ENCODE results near the gene SLC6A15. TPM values are rescaled to one million over a fixed set of nuclear protein-coding genes. Genes with fewer than 3 reads are reported as not detected.

The SLC6A15 gene
- total RNA-seq, 4 donors from 2014 or later = 0.40 to 1.3 (median 0.83) TPM

DNA sequence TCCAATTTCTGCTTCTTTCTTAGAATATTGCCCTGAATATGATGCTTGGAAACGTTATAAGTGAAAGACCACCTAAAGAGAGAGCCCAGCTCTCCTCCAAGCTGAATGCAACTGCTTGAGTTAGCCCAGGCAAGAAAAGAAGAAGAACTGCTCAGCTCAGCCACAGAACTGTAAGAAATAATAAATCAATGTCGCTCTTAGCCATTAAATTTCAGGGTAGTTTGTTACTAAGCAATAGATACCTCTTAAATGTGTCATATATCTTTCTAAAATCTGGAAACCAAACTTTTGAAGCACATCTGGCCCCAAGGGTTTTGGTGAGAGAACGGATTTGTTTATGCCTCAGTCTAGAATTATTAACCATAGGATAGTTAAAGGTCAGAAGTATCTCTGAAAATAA lies 50.4 kb downstream of the SLC6A15 start:
- no peak for DNase-seq (ENCODE audit: extremely low spot score)
- TF ChIP-seq POLR2AphosphoS5 (IDR thresholded peaks at IDR 0.05) (no peak), EP300 (IDR thresholded peaks at IDR 0.05) (no peak), POLR2A (IDR thresholded peaks at IDR 0.05; ENCODE audit: low read depth) (no peak)
- TF ChIP-seq, protein P1, sequence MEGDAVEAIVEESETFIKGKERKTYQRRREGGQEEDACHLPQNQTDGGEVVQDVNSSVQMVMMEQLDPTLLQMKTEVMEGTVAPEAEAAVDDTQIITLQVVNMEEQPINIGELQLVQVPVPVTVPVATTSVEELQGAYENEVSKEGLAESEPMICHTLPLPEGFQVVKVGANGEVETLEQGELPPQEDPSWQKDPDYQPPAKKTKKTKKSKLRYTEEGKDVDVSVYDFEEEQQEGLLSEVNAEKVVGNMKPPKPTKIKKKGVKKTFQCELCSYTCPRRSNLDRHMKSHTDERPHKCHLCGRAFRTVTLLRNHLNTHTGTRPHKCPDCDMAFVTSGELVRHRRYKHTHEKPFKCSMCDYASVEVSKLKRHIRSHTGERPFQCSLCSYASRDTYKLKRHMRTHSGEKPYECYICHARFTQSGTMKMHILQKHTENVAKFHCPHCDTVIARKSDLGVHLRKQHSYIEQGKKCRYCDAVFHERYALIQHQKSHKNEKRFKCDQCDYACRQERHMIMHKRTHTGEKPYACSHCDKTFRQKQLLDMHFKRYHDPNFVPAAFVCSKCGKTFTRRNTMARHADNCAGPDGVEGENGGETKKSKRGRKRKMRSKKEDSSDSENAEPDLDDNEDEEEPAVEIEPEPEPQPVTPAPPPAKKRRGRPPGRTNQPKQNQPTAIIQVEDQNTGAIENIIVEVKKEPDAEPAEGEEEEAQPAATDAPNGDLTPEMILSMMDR (IDR thresholded peaks at IDR 0.05) = no peak
- no peak overlapping the region for H3K4me3 ChIP-seq
- intact Hi-C loops (cut with DNase I) = no loop called here
- H3K36me3 ChIP-seq = no peaks in the 10 kb centered on the region
- H3K27me3 ChIP-seq = no peaks in the 10 kb centered on the region
- no peak overlapping the region for H3K27ac ChIP-seq (replicated peaks in 1 of 4)
- WGBS = 62% methylated on average over 3 of the region's 3 CpGs
- H3K4me1 ChIP-seq = no peaks in the 10 kb centered on the region
- H3K9me3 ChIP-seq = no peaks in the 10 kb centered on the region

DNA sequence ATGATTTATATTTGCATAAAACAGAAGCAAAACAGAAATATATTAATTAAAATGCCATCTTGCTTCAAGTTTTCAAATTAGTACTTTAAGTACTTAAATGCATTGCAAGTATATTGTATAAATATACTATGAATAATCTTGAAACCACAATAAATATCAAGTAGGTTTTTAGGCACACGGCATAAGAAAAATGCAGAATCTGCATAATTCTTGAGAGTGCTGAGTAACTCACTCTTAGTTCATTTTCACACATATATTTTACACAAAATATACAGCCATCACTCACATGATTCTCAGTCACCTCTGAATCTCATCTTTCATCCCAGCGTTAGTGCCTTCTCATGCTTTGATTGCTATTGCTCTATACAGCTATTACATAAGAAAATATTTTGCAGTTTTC lies 51.9 kb downstream of the SLC6A15 start:
- peaks cover 0 to 4% (median 0%) of the 10 kb centered on the region in 4 donors for H3K27me3 ChIP-seq
- TF ChIP-seq, protein P1 (IDR thresholded peaks at IDR 0.05) = no peak
- no peak for TF ChIP-seq EP300 (IDR thresholded peaks at IDR 0.05)
- TF ChIP-seq POLR2AphosphoS5 (IDR thresholded peaks at IDR 0.05) = no peak
- TF ChIP-seq POLR2A (IDR thresholded peaks at IDR 0.05; ENCODE audit: low read depth) = no peak
- 94% methylated on average over 2 of the region's 2 CpGs for WGBS
- intact Hi-C loops (cut with DNase I) = no loop called here
- H3K36me3 ChIP-seq = no peaks in the 10 kb centered on the region
- H3K4me3 ChIP-seq = no peak overlapping the region
- H3K9me3 ChIP-seq = no peaks in the 10 kb centered on the region
- no peak overlapping the region for H3K27ac ChIP-seq (replicated peaks in 1 of 4)
- H3K4me1 ChIP-seq = no peaks in the 10 kb centered on the region
- no peak for DNase-seq (ENCODE audit: extremely low spot score)

DNA sequence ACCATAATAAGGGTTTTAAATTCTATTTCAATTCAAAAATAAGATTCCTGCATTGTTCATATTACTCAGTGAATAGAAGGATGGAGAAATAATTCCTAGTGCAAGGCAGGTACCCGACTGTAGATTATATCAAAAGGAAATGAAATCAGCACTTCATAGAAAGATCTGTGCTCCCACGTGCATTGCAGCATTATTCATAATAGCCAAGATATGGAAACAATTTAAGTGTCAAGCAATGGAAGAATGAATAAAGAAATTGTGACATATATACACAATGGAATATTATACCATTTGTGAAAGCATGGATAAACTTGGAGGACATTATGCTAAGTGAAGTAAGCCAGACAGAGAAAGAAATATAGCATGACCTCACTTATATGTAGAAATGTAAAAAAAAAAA lies 53.8 kb downstream of the SLC6A15 start:
- Histone ChIP-seq H3K9me3 (no peaks in the 10 kb centered on the region), H3K36me3 (no peaks in the 10 kb centered on the region), H3K4me3 (no peak overlapping the region), H3K4me1 (no peaks in the 10 kb centered on the region), H3K27ac (replicated peaks in 1 of 4) (no peak overlapping the region), H3K27me3 (peaks cover 0 to 4% (median 0%) of the 10 kb centered on the region in 4 donors)
- intact Hi-C loops (cut with DNase I) = no loop called here
- no peak for DNase-seq (ENCODE audit: extremely low spot score)
- 40% methylated on average over 2 of the region's 2 CpGs for WGBS
- TF ChIP-seq, protein P1 (IDR thresholded peaks at IDR 0.05) = no peak
- TF ChIP-seq POLR2AphosphoS5 (IDR thresholded peaks at IDR 0.05) = no peak
- no peak for TF ChIP-seq EP300 (IDR thresholded peaks at IDR 0.05)
- TF ChIP-seq POLR2A (IDR thresholded peaks at IDR 0.05; ENCODE audit: low read depth) = no peak

DNA sequence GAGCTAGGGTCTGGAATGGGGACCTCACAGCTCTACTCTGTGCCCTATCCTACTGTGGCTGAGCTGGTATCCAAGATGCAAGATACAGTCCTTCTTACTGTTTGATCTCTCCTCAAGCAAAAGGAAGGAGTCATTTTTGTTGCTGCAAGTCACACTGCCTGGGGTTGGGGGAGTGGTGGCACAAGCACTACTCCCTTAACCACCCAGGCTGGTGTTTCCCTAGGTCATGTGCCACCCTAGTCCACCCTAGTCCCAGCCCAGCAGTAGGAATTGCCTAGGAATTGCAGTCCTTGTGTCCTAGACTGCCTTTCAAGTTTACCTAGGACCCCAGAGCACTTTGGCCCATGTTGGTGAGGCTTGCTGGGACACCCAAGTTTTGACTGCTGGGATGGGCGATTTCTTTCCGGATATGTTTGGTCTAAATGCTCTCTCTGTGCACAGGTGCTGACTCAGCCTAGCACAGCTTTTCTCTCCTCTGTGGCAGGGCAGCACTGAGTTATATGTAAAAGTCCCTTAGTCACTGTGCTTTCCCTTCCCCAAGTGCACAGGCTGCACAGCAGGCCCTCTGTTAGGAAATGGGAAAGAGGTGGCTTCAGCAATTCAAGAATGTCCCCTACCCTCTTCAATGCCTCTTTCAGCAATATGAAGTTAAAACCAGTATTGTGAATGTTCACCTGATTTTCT lies 54.9 kb downstream of the SLC6A15 start:
- DNase-seq (ENCODE audit: extremely low spot score) = no peak
- H3K4me1 ChIP-seq = no peaks in the 10 kb centered on the region
- no peaks in the 10 kb centered on the region for H3K36me3 ChIP-seq
- H3K27me3 ChIP-seq = peaks cover 0 to 4% (median 0%) of the 10 kb centered on the region in 4 donors
- WGBS = 76% methylated on average over 2 of the region's 2 CpGs
- intact Hi-C loops (cut with DNase I) = no loop called here
- H3K27ac ChIP-seq (replicated peaks in 1 of 4) = no peak overlapping the region
- no peak overlapping the region for H3K4me3 ChIP-seq
- no peaks in the 10 kb centered on the region for H3K9me3 ChIP-seq
- TF ChIP-seq, protein P1 (IDR thresholded peaks at IDR 0.05) = no peak
- TF ChIP-seq EP300 (IDR thresholded peaks at IDR 0.05) (no peak), POLR2A (IDR thresholded peaks at IDR 0.05; ENCODE audit: low read depth) (no peak), POLR2AphosphoS5 (IDR thresholded peaks at IDR 0.05) (no peak)

Data from esophagus muscularis mucosa (tissue), 4 donors.